Anterior cingulate cortex (tissue), 58 donors: ENCODE results near the gene PIP4K2A.
"Not testable (repeated sequence)": the region's sequence is repeated elsewhere in the genome, so short reads cannot be mapped to it uniquely, and the experiment has no call there.

Experiments
- DNase-seq, 58 donors: peaks; one replicate each; lab custom pipeline; 2025; lab: John Stamatoyannopoulos, UW

The PIP4K2A gene

DNA sequence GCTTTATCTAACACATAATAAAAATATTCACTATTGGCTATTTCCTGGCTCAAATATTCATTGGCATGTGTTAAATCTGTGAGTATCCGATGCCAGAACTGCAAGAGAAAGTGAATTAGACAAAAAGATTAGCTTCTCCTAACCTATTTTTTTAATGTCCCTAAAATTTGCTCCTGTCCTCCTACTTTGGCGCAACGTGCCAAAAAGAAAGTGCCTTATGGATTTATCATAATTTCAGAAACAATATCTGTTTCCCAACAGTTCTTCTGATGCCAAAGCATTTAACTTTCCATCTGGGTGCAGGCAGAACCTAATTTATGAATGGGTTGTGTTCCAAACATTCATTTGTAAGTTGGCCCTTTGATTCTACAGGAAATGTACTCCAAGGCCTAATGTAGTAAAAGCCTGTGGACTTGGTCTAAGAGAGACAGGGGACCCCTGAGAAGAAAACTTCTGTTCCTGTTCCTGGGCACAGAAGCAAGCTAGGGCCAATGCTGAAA lies 15.4 kb downstream of the PIP4K2A start:
- no peak for DNase-seq

DNA sequence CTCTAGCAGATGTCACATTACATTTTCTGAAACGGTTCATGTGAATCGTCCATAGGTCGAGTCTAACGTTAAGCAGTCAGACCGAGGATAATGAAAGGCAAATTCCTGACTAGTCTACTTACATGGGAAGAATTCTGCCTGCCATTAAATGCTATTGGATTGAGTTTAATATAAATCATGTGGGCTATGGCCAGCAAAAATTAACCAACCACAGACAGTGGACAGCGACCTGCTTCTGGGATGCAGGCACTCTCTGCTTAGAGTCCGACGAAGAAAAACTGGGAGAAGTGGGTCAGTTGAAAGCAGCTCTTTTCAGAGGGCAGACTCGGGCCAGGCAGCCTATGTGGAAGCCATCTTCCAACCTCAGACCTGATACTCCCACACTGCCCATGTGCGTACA lies 16.6 kb downstream of the PIP4K2A start:
- no peak for DNase-seq

DNA sequence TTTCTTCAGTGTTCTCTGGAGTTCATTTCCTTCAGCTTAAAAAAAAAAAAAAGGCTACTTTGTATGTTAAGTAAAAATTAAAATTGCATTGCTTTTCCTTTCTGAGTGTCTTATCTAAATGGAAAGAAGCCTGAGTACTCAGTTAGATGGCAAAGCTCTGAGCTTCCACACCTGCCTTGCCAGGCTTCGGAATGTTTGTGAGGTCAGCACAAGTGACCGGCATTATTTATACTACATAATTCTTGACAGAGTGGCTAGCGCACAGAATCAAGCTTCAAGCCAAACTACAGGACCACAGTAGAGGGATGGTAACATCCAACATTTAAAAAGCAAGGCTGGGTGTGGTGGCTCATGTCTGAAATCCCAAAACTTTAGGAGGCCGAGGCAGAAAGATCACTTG lies 17.3 kb downstream of the PIP4K2A start:
- DNase-seq = no peak

DNA sequence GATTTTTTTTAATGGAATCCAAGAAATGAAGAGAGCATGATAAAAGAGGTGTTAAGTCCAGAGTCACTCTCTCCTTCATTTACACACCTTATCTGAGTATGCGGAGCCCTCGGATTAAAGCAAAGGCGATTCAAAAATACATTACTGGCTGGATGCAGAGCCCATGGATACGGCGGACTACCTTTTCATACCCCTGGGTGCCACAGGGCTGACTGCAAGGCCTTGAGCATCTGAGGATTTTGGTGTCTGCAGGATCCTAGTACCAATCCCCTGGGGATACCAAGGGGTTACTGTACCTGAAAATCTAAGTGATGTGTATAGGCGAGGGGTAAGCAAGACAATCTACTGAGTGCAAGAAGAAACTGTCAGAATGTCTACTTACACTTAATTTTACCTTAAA lies 20.5 kb downstream of the PIP4K2A start:
- DNase-seq = no peak

DNA sequence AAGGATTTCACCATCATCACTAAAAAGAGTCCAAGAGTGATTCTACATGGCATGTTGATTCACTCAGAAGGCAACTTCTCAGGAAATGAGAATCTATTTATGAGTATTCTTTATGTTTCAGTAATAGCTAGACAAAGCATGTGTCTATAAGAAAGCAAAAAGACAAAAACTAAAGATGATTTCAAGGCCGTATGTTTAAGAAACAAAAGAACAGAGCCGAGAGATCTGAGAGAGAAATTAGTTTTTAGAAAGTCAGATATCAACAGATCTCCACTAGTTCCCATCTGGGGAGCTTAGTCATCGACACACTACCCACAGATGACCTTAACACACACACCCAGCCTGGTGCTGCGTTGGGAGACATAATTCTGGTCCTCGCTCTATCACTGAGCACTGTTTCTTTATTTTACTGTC lies 21.0 kb downstream of the PIP4K2A start:
- DNase-seq = no peak

DNA sequence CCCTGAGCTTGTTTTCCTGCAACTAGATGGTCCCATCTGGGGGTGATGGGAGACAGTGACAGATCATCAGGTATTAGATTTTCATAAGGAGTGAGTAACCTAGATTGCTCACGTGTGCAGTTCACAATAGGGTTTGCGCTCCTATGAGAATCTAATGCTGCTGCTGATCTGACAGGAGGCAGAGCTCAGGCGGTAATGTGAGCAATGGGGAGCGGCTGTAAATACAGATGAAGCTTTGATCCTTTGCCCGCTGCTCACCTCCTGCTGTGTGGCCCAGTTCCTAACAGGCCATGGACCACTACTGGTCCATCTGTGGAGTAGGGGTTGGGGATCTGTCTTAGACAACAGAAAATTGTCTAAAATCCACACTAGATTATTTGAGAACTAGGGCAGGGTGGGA lies 22.3 kb downstream of the PIP4K2A start:
- DNase-seq = not testable (repeated sequence)

DNA sequence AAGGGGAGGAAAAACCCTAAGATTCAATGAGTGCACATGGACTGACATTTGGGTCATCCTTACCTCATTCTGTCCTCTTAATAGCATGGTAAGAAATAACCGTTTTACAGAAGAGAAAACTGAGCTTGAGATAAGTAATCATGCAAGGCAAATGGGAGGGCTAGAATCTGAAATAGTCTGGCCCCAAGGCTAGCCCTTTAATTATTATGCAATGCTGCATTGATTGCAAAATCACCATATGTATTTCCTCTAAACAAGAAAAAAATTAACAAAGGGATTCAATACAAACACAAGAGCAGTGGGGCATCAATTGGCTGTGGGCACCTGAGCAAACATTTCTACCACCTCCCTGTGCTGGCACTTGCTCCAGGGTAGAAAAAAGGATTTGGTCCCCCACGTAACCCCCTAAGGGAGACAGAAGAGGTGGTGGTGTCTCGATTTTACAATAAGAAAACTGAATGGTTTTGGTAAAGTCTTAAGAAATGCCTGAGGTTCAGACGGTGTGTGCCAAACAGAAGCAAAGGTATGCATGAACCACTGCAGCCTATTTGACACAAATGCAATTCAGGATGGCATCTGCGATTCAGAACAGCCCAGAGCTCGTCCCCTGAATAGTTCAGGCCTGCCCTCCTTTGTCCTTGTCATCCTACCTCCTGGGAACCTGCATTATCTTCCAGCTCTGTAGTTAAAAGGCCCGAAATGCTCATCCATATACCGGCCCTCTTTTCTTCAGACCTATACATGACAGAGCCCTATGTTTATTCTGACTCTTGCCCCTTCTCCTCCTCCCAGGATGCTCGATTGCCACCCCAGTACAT lies 23.6 kb downstream of the PIP4K2A start:
- no peak for DNase-seq

DNA sequence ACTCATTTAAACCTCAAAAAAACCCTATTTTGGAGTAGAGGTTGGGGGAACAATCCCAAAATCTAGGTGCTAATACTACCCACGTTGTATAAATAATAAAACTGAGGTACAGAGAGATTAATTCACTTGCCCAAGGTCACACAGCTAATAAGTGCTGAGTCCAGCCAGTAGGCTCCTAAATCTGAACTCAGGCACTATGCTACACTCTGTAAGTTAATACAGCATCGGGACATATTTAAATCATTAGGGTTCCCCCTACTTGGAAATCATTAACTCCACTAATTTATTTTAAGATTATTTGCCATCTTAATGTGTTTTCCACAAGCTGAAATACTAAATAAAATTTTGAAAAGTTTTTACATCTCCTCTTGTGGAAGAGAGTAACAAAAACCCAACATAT lies 24.2 kb downstream of the PIP4K2A start:
- DNase-seq = no peak

DNA sequence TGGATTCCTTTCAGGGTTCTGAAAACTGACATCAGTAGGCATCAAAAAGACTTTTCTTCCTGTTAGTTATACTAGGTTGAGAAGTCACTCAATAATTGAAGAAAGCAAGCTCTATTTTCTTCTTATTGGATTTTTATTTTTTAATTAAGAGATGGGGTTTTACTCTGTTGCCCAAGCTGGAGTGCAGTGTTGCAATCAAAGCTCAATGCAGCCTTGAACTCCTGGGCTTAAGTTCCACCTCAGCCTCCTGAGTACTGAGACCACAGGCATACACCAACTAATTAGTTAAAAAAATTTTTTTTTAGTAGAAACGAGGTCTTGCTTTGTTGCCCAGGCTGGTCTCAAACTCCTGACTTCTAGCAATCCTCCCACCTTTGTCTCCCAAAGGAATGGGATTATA lies 28.0 kb downstream of the PIP4K2A start:
- DNase-seq = no peak

DNA sequence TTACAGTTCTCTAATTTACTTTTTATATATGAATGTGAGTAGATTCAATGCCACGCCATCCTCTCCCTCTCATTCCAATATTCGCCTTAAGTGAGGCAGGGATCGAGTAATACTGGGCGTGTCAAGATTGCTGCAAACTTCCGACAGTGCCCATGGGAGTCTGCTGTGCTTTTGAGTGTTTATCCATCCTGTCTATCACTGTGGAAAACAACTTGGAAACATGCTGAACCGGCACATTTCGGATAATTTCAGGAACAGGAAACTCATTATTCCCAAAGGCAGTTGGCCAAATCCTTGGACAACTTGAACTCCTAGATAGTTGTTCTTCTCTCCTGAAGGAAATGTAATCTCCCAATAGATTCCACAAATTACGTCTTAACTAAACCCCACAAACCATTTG lies 28.5 kb downstream of the PIP4K2A start:
- DNase-seq = no peak

DNA sequence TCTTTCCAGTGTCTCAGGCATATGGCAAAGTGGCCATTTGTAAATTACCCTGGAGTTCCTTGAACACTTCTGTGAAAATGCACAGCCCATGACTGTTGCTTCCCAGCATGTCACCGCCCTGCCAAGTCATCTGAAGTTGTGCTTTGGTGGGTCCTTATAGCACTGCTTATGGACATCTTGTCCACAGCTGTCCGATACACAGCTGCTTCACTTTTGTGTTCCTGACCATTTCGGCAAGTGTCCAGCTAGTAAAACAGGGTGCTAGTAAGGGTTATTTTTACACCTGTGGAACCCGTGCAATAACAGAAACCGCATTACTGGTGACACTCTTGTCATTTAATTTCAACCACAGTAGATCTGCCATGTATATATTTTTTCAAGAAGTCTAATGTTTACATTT lies 29.7 kb downstream of the PIP4K2A start:
- no peak for DNase-seq

DNA sequence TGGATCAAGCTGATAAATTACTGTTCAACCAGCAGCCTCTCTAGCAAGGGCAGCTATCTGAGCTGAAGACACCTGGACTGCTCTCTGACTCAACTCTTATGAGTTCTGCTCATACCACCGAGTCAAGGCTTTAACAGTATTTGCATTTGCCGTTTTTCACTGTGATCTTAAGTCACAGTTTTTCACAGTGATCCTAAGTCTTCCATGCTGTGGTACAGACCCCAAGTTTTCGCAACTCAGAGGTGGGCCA lies 31.3 kb downstream of the PIP4K2A start:
- no peak for DNase-seq

DNA sequence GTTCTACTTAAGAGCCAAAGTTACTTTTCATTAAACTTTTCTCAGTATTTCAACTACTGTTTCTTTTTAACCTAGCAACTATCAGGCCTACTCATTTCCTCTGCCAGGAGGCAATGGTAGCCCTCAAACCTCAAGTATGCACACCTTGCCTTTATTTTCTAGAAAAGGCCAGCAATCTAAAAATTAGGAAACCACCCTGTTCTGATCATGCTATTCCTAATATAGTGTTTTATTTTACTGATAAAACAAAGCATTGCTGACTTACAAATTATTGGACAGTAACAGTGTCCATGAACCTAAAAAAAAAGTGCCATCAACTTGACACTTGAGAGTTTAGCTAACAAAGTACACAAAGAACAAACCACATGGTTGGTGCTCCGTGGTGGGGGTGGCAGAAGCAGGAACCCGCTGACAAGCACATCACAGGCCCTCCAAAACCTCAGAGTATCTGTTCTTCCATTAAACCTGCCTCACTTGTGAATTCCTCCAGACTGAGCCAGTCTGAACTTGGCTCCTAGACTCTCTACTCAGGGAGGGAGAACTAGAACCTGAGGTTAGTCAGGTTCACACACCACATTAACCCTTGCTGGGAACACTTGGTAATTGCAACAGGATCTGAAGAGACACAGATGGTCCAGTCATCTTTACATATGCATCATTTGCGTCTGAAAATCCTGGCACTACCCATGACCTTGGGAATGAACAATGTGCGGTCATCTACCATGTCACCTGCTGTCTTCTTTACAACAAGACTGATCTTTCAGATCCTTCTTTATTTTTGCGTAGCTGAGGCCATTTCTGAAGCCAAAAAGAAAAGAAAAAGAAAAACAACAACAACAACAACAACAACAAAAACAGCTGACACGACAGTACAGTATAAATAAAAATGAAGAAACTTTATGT lies 31.9 kb downstream of the PIP4K2A start:
- no peak for DNase-seq

DNA sequence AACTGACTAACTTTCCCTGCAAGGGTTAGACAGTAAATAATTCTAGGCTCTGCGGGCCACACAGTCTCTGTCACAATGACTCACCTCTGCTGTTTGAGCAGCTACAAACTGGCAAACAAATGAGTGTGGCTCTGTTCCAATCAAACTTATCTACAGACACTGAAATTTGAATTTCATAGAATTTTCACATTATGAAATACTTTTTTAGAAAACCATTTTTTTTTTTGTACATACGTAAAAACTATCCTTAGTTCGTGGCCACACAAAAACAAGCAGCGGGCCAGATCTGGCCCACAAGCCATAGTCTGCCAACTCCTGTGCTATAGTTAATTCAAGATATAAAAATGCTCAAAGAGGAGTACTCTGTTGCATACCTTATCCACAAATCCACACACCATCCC lies 32.6 kb downstream of the PIP4K2A start:
- DNase-seq = peak in 1 of 58 donors; percentile 57

DNA sequence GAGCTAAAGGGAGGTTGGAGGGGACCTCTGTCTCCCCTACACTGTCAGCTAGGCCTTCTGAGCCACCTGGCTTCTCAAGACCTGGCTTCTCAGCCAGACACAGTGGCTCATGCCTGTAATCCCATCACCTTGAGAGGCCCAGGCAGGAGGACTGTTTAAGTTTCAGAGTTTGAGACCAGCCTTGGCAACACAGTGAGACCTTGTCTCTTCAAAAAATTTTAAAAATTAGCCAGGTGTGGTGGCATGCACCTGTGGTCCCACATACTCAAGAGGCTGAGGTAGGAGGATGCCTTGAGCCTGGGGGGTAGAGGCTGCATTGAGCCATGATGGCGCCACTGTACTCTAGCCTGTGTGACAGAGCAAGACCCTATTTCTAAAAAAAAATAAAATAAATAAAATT lies 33.1 kb downstream of the PIP4K2A start:
- DNase-seq = no peak

DNA sequence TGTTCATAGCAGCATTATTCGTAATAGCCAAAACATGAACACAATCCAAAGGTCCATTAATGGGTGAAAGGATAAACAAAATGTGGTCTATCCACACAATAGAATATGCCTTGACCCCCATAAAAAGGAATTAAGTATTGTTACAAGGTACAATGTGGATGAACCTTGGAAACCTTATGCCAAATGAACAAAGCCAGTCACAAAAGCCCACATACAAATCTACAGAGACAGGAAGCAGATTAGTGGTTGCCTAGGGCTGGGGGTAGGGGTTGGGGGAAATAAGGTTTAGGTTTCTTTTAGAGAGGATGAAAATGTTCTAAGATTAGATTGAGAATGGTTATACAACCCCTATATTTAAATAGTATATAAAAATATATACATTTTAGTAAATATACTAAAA lies 34.8 kb downstream of the PIP4K2A start:
- no peak for DNase-seq

DNA sequence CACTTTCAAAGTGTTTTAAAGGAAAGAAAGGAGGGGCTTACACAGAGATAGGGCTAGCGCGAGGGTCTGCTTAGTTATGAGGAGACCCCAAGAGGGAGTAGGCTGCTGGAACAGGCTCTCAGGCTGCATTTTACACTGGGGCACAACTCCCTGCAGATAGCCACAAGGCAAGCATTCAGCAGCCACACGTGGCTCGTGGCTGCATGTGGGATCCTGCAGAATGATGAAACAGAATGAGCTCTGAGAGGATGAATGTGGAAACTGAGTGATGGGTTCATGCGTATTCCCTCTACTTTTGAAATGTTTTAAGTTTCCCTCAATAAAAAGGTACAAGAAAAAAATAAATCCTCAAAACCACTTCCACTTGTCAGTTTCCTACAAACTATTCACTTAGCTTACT lies 37.0 kb downstream of the PIP4K2A start:
- DNase-seq = no peak

DNA sequence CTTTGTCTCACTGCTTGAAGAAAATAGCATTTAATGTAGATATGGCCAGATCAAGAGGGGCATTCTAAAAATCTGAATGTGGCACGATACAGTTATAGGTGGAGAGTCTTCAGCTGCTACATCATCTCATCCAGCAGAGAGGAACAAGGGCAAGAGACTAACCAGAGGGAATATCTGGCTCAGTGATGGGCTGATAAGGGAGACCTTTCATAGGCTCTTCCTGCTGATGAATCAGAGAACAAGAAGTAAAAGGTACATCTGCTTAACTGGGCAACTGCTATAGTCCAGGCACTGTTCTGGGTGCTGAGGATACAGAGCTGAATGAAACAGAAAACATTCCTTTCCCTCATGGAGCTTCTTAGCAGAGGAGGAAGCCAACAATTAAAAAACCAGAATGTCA lies 37.9 kb downstream of the PIP4K2A start:
- DNase-seq = no peak

DNA sequence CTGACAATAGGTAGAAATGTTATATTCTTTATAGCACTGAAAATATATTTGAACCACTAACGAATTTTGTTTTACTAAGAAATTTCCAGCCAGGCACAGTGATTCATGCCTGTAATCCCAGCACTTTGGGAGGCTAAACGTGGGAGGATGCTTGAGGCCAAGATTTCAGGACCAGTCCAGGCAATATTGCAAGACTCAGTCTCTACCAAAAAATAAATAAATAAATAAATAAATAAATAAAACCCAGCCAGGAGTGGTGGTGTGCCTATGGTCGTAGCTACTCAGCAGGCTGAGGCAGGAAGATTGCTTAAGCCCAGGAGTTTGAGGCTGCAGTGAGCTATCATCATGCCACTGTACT lies 39.8 kb downstream of the PIP4K2A start:
- DNase-seq = no peak

DNA sequence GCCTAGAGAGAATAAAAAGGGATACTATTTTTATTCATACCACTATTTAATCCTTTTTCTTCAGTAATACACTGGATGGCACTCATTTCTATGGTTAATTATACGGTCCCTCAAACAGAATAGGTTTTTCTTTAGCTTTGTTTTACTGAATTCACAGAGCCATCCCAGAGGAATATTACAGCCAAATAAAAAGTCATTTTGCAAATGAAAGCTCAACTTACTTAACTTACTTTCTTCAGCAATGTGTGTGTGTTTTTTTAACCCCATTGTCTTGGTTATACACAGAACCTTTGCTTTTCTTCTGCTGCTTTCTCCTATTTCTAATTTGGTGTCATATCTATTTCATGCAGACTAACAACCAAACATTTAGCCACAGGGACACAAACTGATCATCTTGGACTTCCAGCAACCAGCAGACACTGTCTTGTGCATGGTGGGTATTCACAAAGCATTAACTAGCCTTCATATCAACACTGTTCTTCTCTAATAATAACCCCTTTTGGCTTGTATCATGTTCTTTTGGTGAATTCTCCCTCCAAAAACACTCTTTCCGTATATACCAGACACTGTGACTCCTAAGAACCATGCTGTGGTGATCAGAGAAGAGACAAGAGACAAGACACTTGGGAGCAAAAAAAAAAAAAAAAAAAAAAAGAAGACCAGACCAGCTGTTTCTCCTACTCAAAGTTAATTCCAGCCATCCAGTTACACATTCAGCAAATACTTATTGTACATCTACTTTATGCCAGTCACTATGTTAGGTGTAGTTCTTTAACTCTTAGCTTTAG lies 40.4 kb downstream of the PIP4K2A start:
- DNase-seq = no peak

DNA sequence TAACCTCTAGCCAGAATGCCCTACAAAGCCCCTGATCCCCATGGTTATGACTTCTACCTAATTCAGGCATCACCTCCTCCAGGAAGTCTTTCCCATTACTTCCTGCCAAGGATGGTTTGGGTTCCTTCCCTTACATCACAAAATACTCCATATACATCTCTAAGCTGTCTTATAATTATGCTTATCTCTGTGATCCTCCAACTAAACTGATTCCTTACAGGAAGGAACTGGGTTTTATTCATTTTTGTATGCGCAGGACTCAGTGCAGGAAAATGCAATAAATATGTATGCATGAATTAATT lies 41.3 kb downstream of the PIP4K2A start:
- DNase-seq = no peak
